ENCODE results near the gene NLRC4.

NLRC4 gene

DNA sequence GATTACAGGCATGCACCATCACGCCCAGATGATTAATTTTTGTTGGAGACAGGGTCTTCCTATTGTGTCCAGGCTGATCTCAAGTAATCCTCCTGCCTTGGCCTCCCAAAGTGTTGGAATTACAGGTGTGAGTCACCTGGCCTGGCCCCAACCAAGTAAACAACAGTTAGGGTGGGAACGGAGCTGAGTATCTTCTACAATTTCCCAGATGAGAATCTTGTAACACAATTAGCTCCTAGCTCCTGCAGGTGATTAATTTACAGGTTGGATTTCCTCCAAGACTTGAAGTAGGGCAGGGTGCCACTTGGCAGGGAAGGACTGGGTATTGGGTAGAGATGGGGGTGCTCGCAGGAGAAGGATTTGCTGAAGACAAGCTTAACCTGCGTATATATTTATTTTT lies 17.8 kb downstream of the NLRC4 start:
- TF ChIP-seq, protein P1, sequence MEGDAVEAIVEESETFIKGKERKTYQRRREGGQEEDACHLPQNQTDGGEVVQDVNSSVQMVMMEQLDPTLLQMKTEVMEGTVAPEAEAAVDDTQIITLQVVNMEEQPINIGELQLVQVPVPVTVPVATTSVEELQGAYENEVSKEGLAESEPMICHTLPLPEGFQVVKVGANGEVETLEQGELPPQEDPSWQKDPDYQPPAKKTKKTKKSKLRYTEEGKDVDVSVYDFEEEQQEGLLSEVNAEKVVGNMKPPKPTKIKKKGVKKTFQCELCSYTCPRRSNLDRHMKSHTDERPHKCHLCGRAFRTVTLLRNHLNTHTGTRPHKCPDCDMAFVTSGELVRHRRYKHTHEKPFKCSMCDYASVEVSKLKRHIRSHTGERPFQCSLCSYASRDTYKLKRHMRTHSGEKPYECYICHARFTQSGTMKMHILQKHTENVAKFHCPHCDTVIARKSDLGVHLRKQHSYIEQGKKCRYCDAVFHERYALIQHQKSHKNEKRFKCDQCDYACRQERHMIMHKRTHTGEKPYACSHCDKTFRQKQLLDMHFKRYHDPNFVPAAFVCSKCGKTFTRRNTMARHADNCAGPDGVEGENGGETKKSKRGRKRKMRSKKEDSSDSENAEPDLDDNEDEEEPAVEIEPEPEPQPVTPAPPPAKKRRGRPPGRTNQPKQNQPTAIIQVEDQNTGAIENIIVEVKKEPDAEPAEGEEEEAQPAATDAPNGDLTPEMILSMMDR (IDR thresholded peaks at IDR 0.05; ENCODE audit: insufficient read depth, missing control alignments) = no peak
- no peak for DNase-seq (ENCODE audit: insufficient read length, low spot score)
- FAIRE-seq = no peak

DNA sequence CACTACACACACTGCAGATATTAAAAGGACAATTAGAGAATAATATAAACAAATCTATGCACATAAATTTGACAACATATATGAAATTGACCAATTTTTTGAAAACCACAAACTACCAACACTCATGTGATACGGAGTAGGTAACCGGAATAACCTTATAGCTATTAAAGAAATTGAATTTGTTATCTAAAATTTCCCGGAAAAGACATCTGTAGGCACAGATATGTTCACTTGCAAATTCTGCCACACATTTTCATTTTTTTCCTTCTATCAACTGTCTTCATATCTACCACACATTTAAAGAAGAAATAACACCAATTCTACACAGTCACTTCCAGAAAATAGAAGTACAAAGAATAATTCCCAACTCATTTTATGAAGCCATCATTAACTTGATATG lies 22.4 kb downstream of the NLRC4 start:
- TF ChIP-seq, protein P1 (IDR thresholded peaks at IDR 0.05; ENCODE audit: insufficient read depth, missing control alignments) = no peak
- DNase-seq (ENCODE audit: insufficient read length, low spot score) = no peak
- no peak for FAIRE-seq

DNA sequence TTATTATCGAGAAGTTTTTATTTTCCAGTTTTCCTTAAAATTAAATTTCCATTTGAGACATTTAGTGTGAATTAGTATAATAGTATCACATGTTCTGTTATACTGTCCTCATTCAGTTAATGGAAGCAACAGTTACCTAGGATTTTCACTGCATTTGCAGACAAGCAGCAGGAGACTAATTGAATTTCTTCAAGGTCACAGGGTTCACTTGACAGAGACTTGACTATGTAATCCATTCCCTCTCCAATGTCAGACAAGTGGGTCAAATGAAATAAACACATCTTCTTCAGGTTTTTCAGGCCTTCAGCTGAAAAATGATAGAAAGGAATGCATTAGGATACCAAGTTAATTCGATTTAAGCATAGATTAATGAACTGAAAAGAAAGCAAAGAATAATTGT lies 26.7 kb downstream of the NLRC4 start:
- FAIRE-seq (no peak), DNase-seq (ENCODE audit: insufficient read length, low spot score) (no peak)
- TF ChIP-seq, protein P1 (IDR thresholded peaks at IDR 0.05; ENCODE audit: insufficient read depth, missing control alignments) = no peak

DNA sequence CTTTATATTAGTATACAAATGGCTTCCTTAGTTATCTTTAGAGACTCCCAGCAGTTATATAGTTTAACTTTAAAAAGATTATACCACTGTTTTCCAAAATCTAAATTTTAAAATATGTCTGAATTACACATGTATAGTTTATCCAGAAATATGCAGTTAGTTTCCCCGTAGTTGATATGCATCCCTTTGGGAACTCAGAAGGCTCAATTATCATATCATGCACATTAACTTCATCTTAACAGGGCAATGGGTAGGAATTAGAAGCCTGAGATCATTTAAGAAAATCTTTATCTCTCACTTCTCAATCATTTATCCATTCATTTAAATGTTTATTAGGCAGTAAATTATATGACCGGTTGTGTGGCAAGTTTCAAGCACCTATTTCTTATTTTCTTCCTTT lies 27.2 kb downstream of the NLRC4 start:
- DNase-seq (ENCODE audit: insufficient read length, low spot score) (no peak), FAIRE-seq (no peak)
- TF ChIP-seq, protein P1 (IDR thresholded peaks at IDR 0.05; ENCODE audit: insufficient read depth, missing control alignments) = no peak

DNA sequence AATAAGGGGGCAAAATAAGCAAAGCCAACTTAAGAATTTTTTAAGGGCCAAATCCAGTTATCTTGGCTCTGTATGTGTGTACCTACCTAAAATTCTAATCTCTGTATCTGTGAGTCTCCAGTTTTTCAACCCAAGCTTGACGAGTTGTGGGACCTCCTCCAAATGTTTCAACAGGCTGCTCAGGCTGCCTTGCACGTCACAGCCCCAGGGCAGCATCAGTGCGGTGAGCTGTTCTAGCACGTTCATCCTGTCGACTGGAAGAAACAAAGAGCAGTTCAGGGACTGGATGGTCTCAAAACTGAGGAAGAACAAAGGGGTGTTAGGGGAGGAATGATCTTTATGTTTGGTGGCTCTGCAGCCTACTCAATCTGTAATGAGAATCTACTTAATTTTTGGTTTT lies 29.4 kb downstream of the NLRC4 start:
- FAIRE-seq (no peak), DNase-seq (ENCODE audit: insufficient read length, low spot score) (no peak)
- TF ChIP-seq, protein P1 (IDR thresholded peaks at IDR 0.05; ENCODE audit: insufficient read depth, missing control alignments) = no peak

DNA sequence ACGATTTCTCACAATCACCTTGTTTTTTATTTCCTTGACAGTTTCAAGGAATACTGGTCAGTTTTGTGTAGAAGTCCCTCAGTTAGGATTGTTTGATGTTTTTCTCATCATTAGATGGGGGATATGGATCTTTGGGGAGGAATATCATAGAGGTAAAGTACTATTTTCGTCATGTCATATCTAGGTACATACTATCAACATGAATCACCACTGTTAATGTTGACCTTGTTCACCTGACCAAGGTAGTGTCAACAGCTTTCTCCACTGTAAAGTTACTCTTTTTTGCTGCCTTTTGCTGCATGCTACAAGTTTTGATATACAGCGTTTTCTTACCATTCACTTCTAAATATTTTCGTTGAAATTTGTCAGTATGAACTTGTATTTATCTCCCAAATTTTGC lies 32.7 kb downstream of the NLRC4 start:
- FAIRE-seq = no peak
- TF ChIP-seq, protein P1 (IDR thresholded peaks at IDR 0.05; ENCODE audit: insufficient read depth, missing control alignments) = no peak
- DNase-seq (ENCODE audit: insufficient read length, low spot score) = no peak

DNA sequence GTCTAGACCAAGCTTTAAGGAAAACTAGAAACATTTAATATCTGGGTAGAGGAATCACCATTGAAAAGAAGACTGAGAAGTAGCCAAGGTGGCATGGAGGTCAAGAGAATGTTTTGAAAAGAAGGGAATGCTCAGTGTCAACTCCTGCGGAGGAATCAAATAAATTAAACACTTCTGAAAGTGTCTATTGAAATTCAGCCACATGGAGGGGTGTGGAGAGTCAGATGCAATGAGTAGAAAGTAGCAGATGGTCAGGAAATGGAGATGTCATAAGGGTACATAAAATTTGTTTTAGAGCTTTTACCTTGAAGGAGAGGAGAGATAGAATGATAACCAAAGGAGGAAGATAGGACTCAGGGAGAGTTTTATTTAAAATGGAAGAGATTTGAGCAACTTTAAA lies 35.1 kb downstream of the NLRC4 start:
- TF ChIP-seq, protein P1 (IDR thresholded peaks at IDR 0.05; ENCODE audit: insufficient read depth, missing control alignments) = no peak
- FAIRE-seq (no peak), DNase-seq (ENCODE audit: insufficient read length, low spot score) (no peak)

Data from D721Med (cell line).